Measurements from ENCODE around the gene PPP1R27. TPM values are rescaled to one million over a fixed set of nuclear protein-coding genes. Genes with fewer than 3 reads are reported as not detected.

PPP1R27 gene
- polyA plus RNA-seq, 2 of the 4 experiments (the other 2 are of a cell fraction) = 0.09 TPM; not detected in 1

DNA sequence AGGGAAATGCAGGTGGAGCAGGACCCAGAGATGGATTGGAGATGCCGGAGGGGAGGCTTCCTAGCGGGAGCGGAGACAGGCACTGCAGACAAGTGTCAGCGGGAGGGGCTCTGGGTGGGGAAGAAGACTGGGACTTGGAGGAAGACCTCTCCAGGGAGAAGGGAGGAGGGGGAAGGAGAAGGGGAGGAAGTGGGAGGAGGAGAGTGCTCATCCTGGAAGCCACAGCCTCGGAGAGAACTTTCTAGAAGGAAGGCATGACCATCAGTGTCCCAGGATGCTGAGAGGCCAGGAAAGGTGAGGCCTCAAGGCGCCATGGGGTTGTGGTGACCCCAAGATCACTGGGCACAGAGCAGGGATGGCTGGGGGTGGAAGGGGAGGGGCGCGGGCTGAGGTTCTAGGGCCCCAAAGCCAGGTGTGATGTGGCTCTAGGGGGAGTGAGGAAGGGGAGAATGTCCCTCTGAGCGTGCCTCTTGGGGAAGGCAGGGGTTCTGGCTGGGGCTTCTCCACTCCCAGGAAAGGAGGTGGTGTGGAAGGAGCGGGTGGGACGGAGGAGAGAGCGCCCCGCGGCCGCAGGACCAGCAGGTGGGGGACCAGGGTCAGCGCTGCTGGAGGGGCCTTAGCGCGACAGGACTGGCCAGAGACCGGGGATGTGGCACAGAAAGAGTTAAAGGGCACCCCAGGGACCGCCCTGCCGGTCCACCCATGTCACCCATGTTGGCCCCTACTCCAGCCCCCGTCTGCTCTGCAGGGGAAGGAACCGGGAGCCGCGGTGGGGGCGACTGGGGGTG is 31.8 kb downstream of the PPP1R27 start:
- no peaks in the 10 kb centered on the region for H3K9me3 ChIP-seq
- TF ChIP-seq, protein P1, sequence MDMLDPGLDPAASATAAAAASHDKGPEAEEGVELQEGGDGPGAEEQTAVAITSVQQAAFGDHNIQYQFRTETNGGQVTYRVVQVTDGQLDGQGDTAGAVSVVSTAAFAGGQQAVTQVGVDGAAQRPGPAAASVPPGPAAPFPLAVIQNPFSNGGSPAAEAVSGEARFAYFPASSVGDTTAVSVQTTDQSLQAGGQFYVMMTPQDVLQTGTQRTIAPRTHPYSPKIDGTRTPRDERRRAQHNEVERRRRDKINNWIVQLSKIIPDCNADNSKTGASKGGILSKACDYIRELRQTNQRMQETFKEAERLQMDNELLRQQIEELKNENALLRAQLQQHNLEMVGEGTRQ (IDR thresholded peaks at IDR 0.05) = no peak
- TF ChIP-seq RCOR1 (IDR thresholded peaks at IDR 0.05; ENCODE audit: low read depth, low read length) = no peak
- TF ChIP-seq MYC (IDR thresholded peaks at IDR 0.05; ENCODE audit: borderline replicate concordance, low read length) = no peak
- TF ChIP-seq CBX8 (IDR thresholded peaks at IDR 0.05) = no peak
- TF ChIP-seq, protein P2, sequence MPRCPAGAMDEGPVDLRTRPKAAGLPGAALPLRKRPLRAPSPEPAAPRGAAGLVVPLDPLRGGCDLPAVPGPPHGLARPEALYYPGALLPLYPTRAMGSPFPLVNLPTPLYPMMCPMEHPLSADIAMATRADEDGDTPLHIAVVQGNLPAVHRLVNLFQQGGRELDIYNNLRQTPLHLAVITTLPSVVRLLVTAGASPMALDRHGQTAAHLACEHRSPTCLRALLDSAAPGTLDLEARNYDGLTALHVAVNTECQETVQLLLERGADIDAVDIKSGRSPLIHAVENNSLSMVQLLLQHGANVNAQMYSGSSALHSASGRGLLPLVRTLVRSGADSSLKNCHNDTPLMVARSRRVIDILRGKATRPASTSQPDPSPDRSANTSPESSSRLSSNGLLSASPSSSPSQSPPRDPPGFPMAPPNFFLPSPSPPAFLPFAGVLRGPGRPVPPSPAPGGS (IDR thresholded peaks at IDR 0.05) = no peak
- no peak for TF ChIP-seq JUN (IDR thresholded peaks at IDR 0.05)
- TF ChIP-seq MAZ (IDR thresholded peaks at IDR 0.05; ENCODE audit: borderline replicate concordance, low read depth, low read length) = no peak
- TF ChIP-seq RFX5 (IDR thresholded peaks at IDR 0.05) = no peak
- no peak for TF ChIP-seq RNF2 (IDR thresholded peaks at IDR 0.05; ENCODE audit: borderline replicate concordance, low read depth)
- TF ChIP-seq EHMT2 (IDR thresholded peaks at IDR 0.05; ENCODE audit: low read depth) = no peak
- TF ChIP-seq, protein P3, sequence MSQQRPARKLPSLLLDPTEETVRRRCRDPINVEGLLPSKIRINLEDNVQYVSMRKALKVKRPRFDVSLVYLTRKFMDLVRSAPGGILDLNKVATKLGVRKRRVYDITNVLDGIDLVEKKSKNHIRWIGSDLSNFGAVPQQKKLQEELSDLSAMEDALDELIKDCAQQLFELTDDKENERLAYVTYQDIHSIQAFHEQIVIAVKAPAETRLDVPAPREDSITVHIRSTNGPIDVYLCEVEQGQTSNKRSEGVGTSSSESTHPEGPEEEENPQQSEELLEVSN (IDR thresholded peaks at IDR 0.05; ENCODE audit: borderline replicate concordance, low read depth) = no peak
- no peak for TF ChIP-seq TFCP2L1 (CRISPR knock-in tag; IDR thresholded peaks at IDR 0.05)
- TF ChIP-seq TP53 (CRISPR knock-in tag; IDR thresholded peaks at IDR 0.05) = no peak
- TF ChIP-seq EP300 (IDR thresholded peaks at IDR 0.05) = no peak
- TF ChIP-seq, protein P4, sequence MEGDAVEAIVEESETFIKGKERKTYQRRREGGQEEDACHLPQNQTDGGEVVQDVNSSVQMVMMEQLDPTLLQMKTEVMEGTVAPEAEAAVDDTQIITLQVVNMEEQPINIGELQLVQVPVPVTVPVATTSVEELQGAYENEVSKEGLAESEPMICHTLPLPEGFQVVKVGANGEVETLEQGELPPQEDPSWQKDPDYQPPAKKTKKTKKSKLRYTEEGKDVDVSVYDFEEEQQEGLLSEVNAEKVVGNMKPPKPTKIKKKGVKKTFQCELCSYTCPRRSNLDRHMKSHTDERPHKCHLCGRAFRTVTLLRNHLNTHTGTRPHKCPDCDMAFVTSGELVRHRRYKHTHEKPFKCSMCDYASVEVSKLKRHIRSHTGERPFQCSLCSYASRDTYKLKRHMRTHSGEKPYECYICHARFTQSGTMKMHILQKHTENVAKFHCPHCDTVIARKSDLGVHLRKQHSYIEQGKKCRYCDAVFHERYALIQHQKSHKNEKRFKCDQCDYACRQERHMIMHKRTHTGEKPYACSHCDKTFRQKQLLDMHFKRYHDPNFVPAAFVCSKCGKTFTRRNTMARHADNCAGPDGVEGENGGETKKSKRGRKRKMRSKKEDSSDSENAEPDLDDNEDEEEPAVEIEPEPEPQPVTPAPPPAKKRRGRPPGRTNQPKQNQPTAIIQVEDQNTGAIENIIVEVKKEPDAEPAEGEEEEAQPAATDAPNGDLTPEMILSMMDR (IDR thresholded peaks at IDR 0.05) = no peak
- TF ChIP-seq POLR2A (IDR thresholded peaks at IDR 0.05; ENCODE audit: low read length) = no peak
- peak overlapping the region; percentile 42; the same call in 2 of the 3 replicates for H3K4me3 ChIP-seq
- peak overlapping the region; percentile 97 for H3K4me2 ChIP-seq
- CTCF ChIA-PET = no interaction called here
- H3K4me1 ChIP-seq = peaks cover 36% of the 10 kb centered on the region
- DNase-seq (ENCODE audit: low read depth in 1 of 2, low spot score in 1 of 2) = no peak
- no peak overlapping the region; a peak in 1 of 6 replicates for H3K27ac ChIP-seq
- no peak for FAIRE-seq
- WGBS (ENCODE audit: missing lambda C conversion rate) = 54% methylated on average over 26 of the region's 26 CpGs
- no peak for ATAC-seq
- POLR2A ChIA-PET = no interaction called here

DNA sequence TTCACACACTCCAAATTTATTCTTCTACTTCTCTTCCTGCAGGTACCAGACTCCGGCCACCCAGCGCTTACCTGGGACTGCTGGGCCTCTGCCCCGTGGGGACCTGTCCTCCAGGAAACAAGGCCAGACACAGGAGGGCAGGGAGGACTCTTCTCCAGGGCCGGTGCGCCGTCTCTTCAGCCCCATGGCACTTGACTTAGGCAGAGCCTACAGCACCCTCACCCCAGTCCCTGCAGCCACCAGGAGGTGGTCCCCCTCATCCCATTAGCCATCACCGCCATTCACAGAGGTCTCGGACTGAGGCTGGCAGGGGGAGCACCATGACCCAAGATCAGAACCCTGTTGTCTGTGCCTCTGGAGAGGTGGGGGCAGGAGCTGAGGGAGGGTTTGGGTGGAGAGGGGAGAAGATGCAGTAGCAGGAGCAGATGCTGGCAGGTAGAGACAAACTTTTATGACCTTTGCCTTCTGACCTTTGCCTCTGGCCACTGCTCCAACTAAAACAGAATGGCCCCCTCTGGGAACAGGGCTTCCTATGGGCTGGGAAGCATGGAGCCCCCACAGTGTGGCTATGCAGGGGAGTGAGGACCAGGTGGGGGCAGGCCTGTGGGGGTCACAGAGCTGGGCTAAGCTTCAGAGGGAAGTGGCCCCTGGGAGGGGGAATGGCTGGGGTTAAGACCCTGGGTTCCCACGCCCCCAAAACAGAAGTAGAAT is 32.6 kb downstream of the PPP1R27 start:
- H3K4me3 ChIP-seq = no peak overlapping the region
- no peak overlapping the region for H3K4me2 ChIP-seq
- CTCF ChIA-PET = interaction anchor here (1.1 to 1.6 kb wide), 3 partner anchors 8 to 70 kb away, joined by 4 to 6 read pairs (median 4); no protein-coding TSS in a partner anchor
- POLR2A ChIA-PET = no interaction called here
- FAIRE-seq = no peak
- TF ChIP-seq HEYL (CRISPR knock-in tag; IDR thresholded peaks at IDR 0.05) (no peak), ZFP36 (IDR thresholded peaks at IDR 0.05; ENCODE audit: borderline replicate concordance, partially characterized antibody) (no peak), CHD4 (IDR thresholded peaks at IDR 0.05; ENCODE audit: borderline replicate concordance) (no peak), ESRRA (IDR thresholded peaks at IDR 0.05; ENCODE audit: borderline replicate concordance, low read length) (no peak), TP53 (CRISPR knock-in tag; IDR thresholded peaks at IDR 0.05) (no peak), EHF (CRISPR knock-in tag; IDR thresholded peaks at IDR 0.05) (no peak), HOXB5 (CRISPR knock-in tag; IDR thresholded peaks at IDR 0.05) (no peak), CBX8 (IDR thresholded peaks at IDR 0.05) (no peak)
- TF ChIP-seq, protein P5, sequence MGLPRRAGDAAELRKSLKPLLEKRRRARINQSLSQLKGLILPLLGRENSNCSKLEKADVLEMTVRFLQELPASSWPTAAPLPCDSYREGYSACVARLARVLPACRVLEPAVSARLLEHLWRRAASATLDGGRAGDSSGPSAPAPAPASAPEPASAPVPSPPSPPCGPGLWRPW (IDR thresholded peaks at IDR 0.05) = no peak
- H3K9me3 ChIP-seq = no peaks in the 10 kb centered on the region
- DNase-seq (ENCODE audit: low read depth in 1 of 2, low spot score in 1 of 2) = no peak
- 75% methylated on average over 9 of the region's 9 CpGs for WGBS (ENCODE audit: missing lambda C conversion rate)
- no peak overlapping the region for H3K27ac ChIP-seq
- H3K4me1 ChIP-seq = peaks cover 36% of the 10 kb centered on the region
- no peak for ATAC-seq

All from A549 (cell line).